Measurements from ENCODE around the gene FKBP3. TPM values are rescaled to one million over a fixed set of nuclear protein-coding genes. Genes with fewer than 3 reads are reported as not detected.

The FKBP3 gene
- total RNA-seq, 1 donor from 2014 or later, result 144 TPM

- no peak for DNase-seq (ENCODE audit: low read depth, low spot score)
- Mint-ChIP-seq H3K4me1 (peaks cover 10% of the 10 kb centered on the region), H3K27me3 (ENCODE audit: low read depth) (no peaks in the 10 kb centered on the region), H3K36me3 (ENCODE audit: low read depth) (peaks cover 25% of the 10 kb centered on the region), H3K27ac (ENCODE audit: unreplicated experiment) (no peak overlapping the region), H3K4me3 (no peak overlapping the region), H3K9me3 (no peaks in the 10 kb centered on the region)
- TF ChIP-seq CTCF (conservative IDR thresholded peaks at IDR 0.05), result no peak
These were observed 39.1 kb downstream of the FKBP3 start for GRCh38 chr14:45095143-45095542.

- no peak for TF ChIP-seq CTCF (conservative IDR thresholded peaks at IDR 0.05)
- H3K27me3 Mint-ChIP-seq (ENCODE audit: low read depth), result no peaks in the 10 kb centered on the region
- no peaks in the 10 kb centered on the region for H3K9me3 Mint-ChIP-seq
- peaks cover 18% of the 10 kb centered on the region for H3K4me1 Mint-ChIP-seq
- H3K4me3 Mint-ChIP-seq, result no peak overlapping the region
- DNase-seq (ENCODE audit: low read depth, low spot score), result no peak
- no peak overlapping the region for H3K27ac Mint-ChIP-seq (ENCODE audit: unreplicated experiment)
- peaks cover 22% of the 10 kb centered on the region for H3K36me3 Mint-ChIP-seq (ENCODE audit: low read depth)
These were observed 40.0 kb downstream of the FKBP3 start for GRCh38 chr14:45094275-45094674.

GRCh38 chr14:45091710-45092109 lies 42.6 kb downstream of the FKBP3 start:
- Mint-ChIP-seq H3K4me3 (no peak overlapping the region), H3K27ac (ENCODE audit: unreplicated experiment) (no peak overlapping the region), H3K27me3 (ENCODE audit: low read depth) (no peaks in the 10 kb centered on the region), H3K36me3 (ENCODE audit: low read depth) (peaks cover 14% of the 10 kb centered on the region), H3K9me3 (no peaks in the 10 kb centered on the region), H3K4me1 (peaks cover 39% of the 10 kb centered on the region)
- DNase-seq (ENCODE audit: low read depth, low spot score), result no peak
- no peak for TF ChIP-seq CTCF (conservative IDR thresholded peaks at IDR 0.05)

- Mint-ChIP-seq H3K27me3 (ENCODE audit: low read depth) (no peaks in the 10 kb centered on the region), H3K27ac (ENCODE audit: unreplicated experiment) (no peak overlapping the region), H3K9me3 (no peaks in the 10 kb centered on the region), H3K4me3 (no peak overlapping the region), H3K4me1 (peaks cover 57% of the 10 kb centered on the region), H3K36me3 (ENCODE audit: low read depth) (peaks cover 2% of the 10 kb centered on the region)
- no peak for TF ChIP-seq CTCF (conservative IDR thresholded peaks at IDR 0.05)
- no peak for DNase-seq (ENCODE audit: low read depth, low spot score)
These were observed 44.5 kb downstream of the FKBP3 start for GRCh38 chr14:45089813-45090212.

- no peak for DNase-seq (ENCODE audit: low read depth, low spot score)
- H3K27ac Mint-ChIP-seq (ENCODE audit: unreplicated experiment), result peak overlapping the region; percentile 76
- peak overlapping the region; percentile 99 for H3K4me3 Mint-ChIP-seq
- H3K36me3 Mint-ChIP-seq (ENCODE audit: low read depth), result peaks cover 2% of the 10 kb centered on the region
- peaks cover 56% of the 10 kb centered on the region for H3K4me1 Mint-ChIP-seq
- no peaks in the 10 kb centered on the region for H3K9me3 Mint-ChIP-seq
- TF ChIP-seq CTCF (conservative IDR thresholded peaks at IDR 0.05), result no peak
- H3K27me3 Mint-ChIP-seq (ENCODE audit: low read depth), result no peaks in the 10 kb centered on the region
These were observed 49.3 kb downstream of the FKBP3 start for GRCh38 chr14:45084946-45085346.
